ENCODE measurements around the gene HMX2. TPM values are rescaled to one million over a fixed set of nuclear protein-coding genes. Genes with fewer than 3 reads are reported as not detected.
"Not testable (repeated sequence)": the region's sequence is repeated elsewhere in the genome, so short reads cannot be mapped to it uniquely, and the experiment has no call there.

The HMX2 gene
- total RNA-seq, 1 experiment from 2014 or later, result not detected

GRCh38 chr10:123150986-123151736 is 3.2 kb downstream of the HMX2 start:
- peak; percentile 43 for DNase-seq (ENCODE audit: low spot score)

GRCh38 chr10:123151737-123152135 is 3.8 kb downstream of the HMX2 start:
- no peak for DNase-seq (ENCODE audit: low spot score)

GRCh38 chr10:123153486-123154091 is 5.7 kb downstream of the HMX2 start:
- no peak for DNase-seq (ENCODE audit: low spot score)

- DNase-seq (ENCODE audit: low spot score), result peak; percentile 99
Measured at GRCh38 chr10:123154092-123154710, 6.3 kb downstream of the HMX2 start, which contains the start of gene BUB3. Gene BUB3, plus strand, starts transcription at chr10:123154402. Its CDS starts 516 bp downstream, at chr10:123154918.

GRCh38 chr10:123154711-123155505 is 7.0 kb downstream of the HMX2 start:
- DNase-seq (ENCODE audit: low spot score), result peak; percentile 61

- no peak for DNase-seq (ENCODE audit: low spot score)
Measured at GRCh38 chr10:123156078-123156477, 8.1 kb downstream of the HMX2 start.

- no peak for DNase-seq (ENCODE audit: low spot score)
Measured at GRCh38 chr10:123157210-123157609, 9.3 kb downstream of the HMX2 start.

- no peak for DNase-seq (ENCODE audit: low spot score)
Measured at GRCh38 chr10:123158682-123159081, 10.7 kb downstream of the HMX2 start.

- no peak for DNase-seq (ENCODE audit: low spot score)
Measured at GRCh38 chr10:123160311-123160980, 12.5 kb downstream of the HMX2 start.

- DNase-seq (ENCODE audit: low spot score), result no peak
Measured at GRCh38 chr10:123164319-123164718, 16.4 kb downstream of the HMX2 start.

GRCh38 chr10:123165445-123166072 is 17.6 kb downstream of the HMX2 start:
- no peak for DNase-seq (ENCODE audit: low spot score)

GRCh38 chr10:123166618-123167017 is 18.7 kb downstream of the HMX2 start:
- no peak for DNase-seq (ENCODE audit: low spot score)

- no peak for DNase-seq (ENCODE audit: low spot score)
Measured at GRCh38 chr10:123170961-123171360, 23.0 kb downstream of the HMX2 start.

GRCh38 chr10:123171616-123172015 is 23.7 kb downstream of the HMX2 start:
- DNase-seq (ENCODE audit: low spot score), result not testable (repeated sequence)

GRCh38 chr10:123175389-123176387 is 27.8 kb downstream of the HMX2 start:
- no peak for DNase-seq (ENCODE audit: low spot score)

- DNase-seq (ENCODE audit: low spot score), result not testable (repeated sequence)
Measured at GRCh38 chr10:123178390-123178789, 30.5 kb downstream of the HMX2 start.

GRCh38 chr10:123180101-123181090 is 32.5 kb downstream of the HMX2 start:
- DNase-seq (ENCODE audit: low spot score), result no peak

- no peak for DNase-seq (ENCODE audit: low spot score)
Measured at GRCh38 chr10:123183724-123184123, 35.8 kb downstream of the HMX2 start.
